GM12878 (cell line): Measurements from ENCODE around the gene SETD7. TPM values are rescaled to one million over a fixed set of nuclear protein-coding genes. Genes with fewer than 3 reads are reported as not detected.

Experiments used
- BRCA1 ChIP-seq: IDR thresholded peaks from 2 replicates; pipeline ENCODE4 v1.6.1; 2011; ENCODE audit warnings: low read depth, low read length, improper control_type of control experiment
- CREB1 ChIP-seq: IDR thresholded peaks from 2 replicates; pipeline ENCODE4 v1.6.1; 2012; ENCODE audit warnings: low read depth, mild to moderate bottlenecking, inconsistent platforms
- E2F4 ChIP-seq: IDR thresholded peaks from 2 replicates; pipeline ENCODE4 v1.6.1; 2012; ENCODE audit warnings: low read depth, low read length, improper control_type of control experiment
- IRF5 ChIP-seq: fragments of 450-650 bp; IDR thresholded peaks from 2 replicates; pipeline ENCODE4 v1.6.1; 2017; ENCODE audit warnings: borderline replicate concordance
- MYB ChIP-seq: fragments of 150-350 bp; IDR thresholded peaks from 2 replicates; pipeline ENCODE4 v1.6.1; 2014; ENCODE audit warnings: mild to moderate bottlenecking, low read depth, low read length, borderline replicate concordance
- REST ChIP-seq: IDR thresholded peaks from 2 replicates; pipeline ENCODE4 v1.6.1; 2012; ENCODE audit warnings: mild to moderate bottlenecking, low read depth, low read length
- SMARCA5 ChIP-seq: fragments of 450-650 bp; IDR thresholded peaks from 2 replicates; pipeline ENCODE4 v1.6.1; 2017; ENCODE audit warnings: mild to moderate bottlenecking
- SP1 ChIP-seq: IDR thresholded peaks from one replicate; pipeline ENCODE4 v1.6.1; 2011; ENCODE audit warnings: low read depth, low read length
- YBX1 ChIP-seq: fragments of 450-650 bp; IDR thresholded peaks from 2 replicates; pipeline ENCODE4 v1.6.1; 2016; ENCODE audit warnings: antibody characterized with exemption
- ZNF592 ChIP-seq: fragments of 450-650 bp; IDR thresholded peaks from 2 replicates; pipeline ENCODE4 v1.6.1; 2017; ENCODE audit warnings: mild to moderate bottlenecking, moderate library complexity
- polyA plus RNA-seq, 11 experiments: library from polyadenylated mRNA; depleted of rRNA in 4 of 11; unstranded in 6 of 11; stranded (reverse) in 5 of 11; fragments of >200 nt; fragmentation: Nextera tagmentation in 4 of 11; fragmentation: Illumina TruSeq in 1 of 11; extraction: Ambion mirVana in 4 of 11; extraction: Trizol in 1 of 11; gene quantifications; 1 replicate in 1 of 11; 2 replicates in 10 of 11; pipeline versions ENCODE4 v1.2.1 to v1.2.3, GENCODE V29; 2011 to 2016; ENCODE audit warnings: inconsistent platforms in 2 of 11, missing spikeins in 2 of 11, low read depth in 1 of 11
- total RNA-seq, 4 experiments: library from RNA; depleted of rRNA in 3 of 4; stranded (reverse); fragments of >200 nt in 3 of 4; fragmentation: Illumina TruSeq in 1 of 4; extraction: Trizol in 1 of 4; gene quantifications; 2 replicates each; pipeline versions ENCODE4 v1.2.1 to v1.2.3, GENCODE V29; 2013 to 2021

SETD7 gene
- total and polyA plus RNA-seq, 10 of the 15 experiments (the other 5 are each of a cell fraction or from before 2014, with no cell fraction given), result 0.03 to 0.82 (median 0.44) TPM

GRCh38 chr4:139599076-139599475 lies 43.1 kb upstream of the SETD7 start (continued):
- TF ChIP-seq ZNF592 (no peak), YBX1 (no peak), BRCA1 (no peak), SP1 (no peak), E2F4 (no peak), CREB1 (no peak), MYB (no peak), SMARCA5 (no peak), IRF5 (no peak), REST (no peak)
- TF ChIP-seq, all 136 proteins: peak for 0
